ENCODE results near the gene ZNF670. TPM values are rescaled to one million over a fixed set of nuclear protein-coding genes. Genes with fewer than 3 reads are reported as not detected.
A peak's percentile ranks its signal among the peaks of the same experiment; 100 is the strongest.

The ZNF670 gene
- total and polyA plus RNA-seq, 4 experiments from 2014 or later: 1.6 to 3.3 (median 2.5) TPM

DNA sequence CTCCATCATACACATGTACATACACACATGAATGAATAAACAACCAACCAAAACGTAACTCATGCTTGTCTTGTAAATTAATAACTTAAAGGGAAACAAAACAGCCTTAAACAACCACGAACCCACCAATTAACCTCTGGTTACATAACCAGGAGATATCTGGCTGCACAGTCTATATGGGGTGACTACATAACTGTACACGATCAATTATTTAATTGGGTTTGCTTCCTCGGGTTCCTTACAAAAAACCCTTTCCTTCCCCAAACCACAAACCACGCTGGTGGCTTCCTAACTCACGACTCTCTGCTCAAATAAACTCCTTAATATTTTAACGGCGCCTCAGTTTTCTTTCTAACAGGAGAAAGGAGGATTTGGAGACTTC lies 744 bp downstream of the ZNF670 start:
- H3K4me3 ChIP-seq (ENCODE audit: low read length in 2 of 2): peak overlapping the region; percentile 67 to 73
- peak overlapping the region; percentile 43 to 87 (median 75) for H3K27ac Mint-ChIP-seq
- H3K4me1 Mint-ChIP-seq: peaks cover 16 to 40% (median 23%) of the 10 kb centered on the region in 4 donors
- H3K27me3 Mint-ChIP-seq: peaks cover 3 to 4% of the 10 kb centered on the region in 2 donors
- CTCF ChIA-PET (ENCODE audit: partially characterized antibody): interaction anchor here (1.3 kb wide), 1 partner anchor 312 kb away, joined by 6 read pairs; no protein-coding TSS in a partner anchor
- peaks cover 2 to 14% of the 10 kb centered on the region in 2 donors for H3K36me3 Mint-ChIP-seq
- DNase-seq: peak in 3 of 5 donors; percentile 0 to 20 (median 13)
- H3K4me3 Mint-ChIP-seq: peak overlapping the region; percentile 89 to 94 (median 92)
- H3K9me3 Mint-ChIP-seq: peaks cover 0 to 8% (median 3%) of the 10 kb centered on the region in 8 donors
- peaks cover 16% of the 10 kb centered on the region for H3K4me1 ChIP-seq (ENCODE audit: insufficient read depth, low read length)
- H3K27ac ChIP-seq (ENCODE audit: low read depth, low read length): peak overlapping the region; percentile 64
- intact Hi-C loops (cut with micrococcal nuclease): loop anchor here (1.0 to 10.0 kb wide), 5 partner anchors 26 to 255 kb away; partner anchors contain the start of gene ZNF669
- no peaks in the 10 kb centered on the region for H3K9me3 ChIP-seq (ENCODE audit: control insufficient read depth in 1 of 2, low read length in 2 of 2)
- H3K27me3 ChIP-seq (ENCODE audit: insufficient read depth, low read length): no peaks in the 10 kb centered on the region
- POLR2A ChIA-PET (ENCODE audit: partially characterized antibody): interaction anchor here (1.1 to 2.9 kb wide), 3 partner anchors 26 to 136 kb away, joined by 3 to 18 read pairs (median 10); partner anchors contain the start of gene ZNF669
- H3K36me3 ChIP-seq (ENCODE audit: insufficient read depth, low read length): no peaks in the 10 kb centered on the region

DNA sequence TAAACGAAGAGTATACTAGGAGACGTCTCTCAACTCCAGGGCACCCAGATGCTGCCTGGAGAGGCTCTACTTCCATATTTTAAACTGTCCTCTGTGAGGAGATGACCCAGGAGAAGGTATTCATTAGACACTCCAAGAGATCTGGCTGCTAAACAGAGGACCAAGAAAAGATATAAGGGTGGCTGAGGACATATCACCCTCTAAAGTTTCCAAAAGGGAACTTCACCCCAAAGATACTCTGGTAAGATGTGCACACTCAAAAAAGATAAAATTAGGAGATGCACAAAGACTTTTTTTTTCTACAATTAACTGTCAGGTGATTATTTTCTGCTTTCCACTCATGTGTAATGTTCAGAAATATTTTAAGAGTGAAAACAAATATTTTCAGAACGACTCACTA lies 1.4 kb downstream of the ZNF670 start:
- H3K4me3 ChIP-seq (ENCODE audit: low read length in 2 of 2): no peak overlapping the region
- H3K4me3 Mint-ChIP-seq: peak overlapping the region; percentile 89 to 94 (median 92)
- H3K27ac ChIP-seq (ENCODE audit: low read depth, low read length): no peak overlapping the region
- peaks cover 16% of the 10 kb centered on the region for H3K4me1 ChIP-seq (ENCODE audit: insufficient read depth, low read length)
- no peak for DNase-seq
- ChIA-PET POLR2A (ENCODE audit: partially characterized antibody) (no interaction called here), CTCF (ENCODE audit: partially characterized antibody) (no interaction called here)
- peaks cover 2 to 16% of the 10 kb centered on the region in 2 donors for H3K36me3 Mint-ChIP-seq
- H3K9me3 ChIP-seq (ENCODE audit: control insufficient read depth in 1 of 2, low read length in 2 of 2): no peaks in the 10 kb centered on the region
- peaks cover 0 to 11% (median 3%) of the 10 kb centered on the region in 8 donors for H3K9me3 Mint-ChIP-seq
- H3K27ac Mint-ChIP-seq: peak overlapping the region in 3 of 7 donors; percentile 43 to 80 (median 75)
- no peaks in the 10 kb centered on the region for H3K27me3 ChIP-seq (ENCODE audit: insufficient read depth, low read length)
- H3K36me3 ChIP-seq (ENCODE audit: insufficient read depth, low read length): no peaks in the 10 kb centered on the region
- H3K4me1 Mint-ChIP-seq: peaks cover 18 to 40% (median 24%) of the 10 kb centered on the region in 4 donors
- H3K27me3 Mint-ChIP-seq: peaks cover under 1 to 2% of the 10 kb centered on the region in 2 donors
- intact Hi-C loops (cut with micrococcal nuclease): loop anchor here (10.0 kb wide), 1 partner anchor 172 kb away; no protein-coding TSS in a partner anchor

DNA sequence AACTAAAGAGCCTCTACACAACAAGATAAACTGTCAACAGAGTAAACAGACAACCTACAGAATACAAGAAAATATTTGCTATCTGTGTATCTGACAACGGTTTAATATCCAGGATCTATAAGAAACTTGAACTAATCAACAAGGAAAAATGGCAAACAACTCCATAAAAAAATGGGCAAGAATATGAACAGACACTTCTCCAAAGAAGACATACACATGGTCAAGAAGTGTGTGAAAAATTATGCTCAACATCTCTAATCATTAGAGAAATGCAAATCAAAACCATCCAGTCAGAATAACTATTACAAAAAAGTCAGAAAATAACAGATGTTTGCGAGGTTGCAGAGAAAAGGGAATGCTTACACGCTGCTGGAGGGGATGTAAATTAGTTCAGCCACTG lies 8.0 kb downstream of the ZNF670 start:
- no peaks in the 10 kb centered on the region for H3K4me1 ChIP-seq (ENCODE audit: insufficient read depth, low read length)
- Mint-ChIP-seq H3K27ac (no peak overlapping the region), H3K36me3 (peaks cover 19 to 45% of the 10 kb centered on the region in 2 donors), H3K27me3 (no peaks in the 10 kb centered on the region), H3K4me3 (peak overlapping the region in 1 of 8 donors; percentile 21), H3K4me1 (peaks cover 2 to 9% (median 7%) of the 10 kb centered on the region in 4 donors), H3K9me3 (peaks cover 0 to 53% (median 36%) of the 10 kb centered on the region in 8 donors)
- H3K4me3 ChIP-seq (ENCODE audit: low read length in 2 of 2): no peak overlapping the region
- intact Hi-C loops (cut with micrococcal nuclease): loop anchor here (10.0 kb wide), 1 partner anchor 166 kb away; no protein-coding TSS in a partner anchor
- no peaks in the 10 kb centered on the region for H3K36me3 ChIP-seq (ENCODE audit: insufficient read depth, low read length)
- peaks cover 0 to 12% of the 10 kb centered on the region in 2 donors for H3K9me3 ChIP-seq (ENCODE audit: control insufficient read depth in 1 of 2, low read length in 2 of 2)
- H3K27me3 ChIP-seq (ENCODE audit: insufficient read depth, low read length): no peaks in the 10 kb centered on the region
- CTCF ChIA-PET (ENCODE audit: partially characterized antibody): no interaction called here
- DNase-seq: no peak
- no peak overlapping the region for H3K27ac ChIP-seq (ENCODE audit: low read depth, low read length)
- POLR2A ChIA-PET (ENCODE audit: partially characterized antibody): interaction anchor here (0.6 kb wide), 1 partner anchor 12 kb away, joined by 3 read pairs; no protein-coding TSS in a partner anchor

DNA sequence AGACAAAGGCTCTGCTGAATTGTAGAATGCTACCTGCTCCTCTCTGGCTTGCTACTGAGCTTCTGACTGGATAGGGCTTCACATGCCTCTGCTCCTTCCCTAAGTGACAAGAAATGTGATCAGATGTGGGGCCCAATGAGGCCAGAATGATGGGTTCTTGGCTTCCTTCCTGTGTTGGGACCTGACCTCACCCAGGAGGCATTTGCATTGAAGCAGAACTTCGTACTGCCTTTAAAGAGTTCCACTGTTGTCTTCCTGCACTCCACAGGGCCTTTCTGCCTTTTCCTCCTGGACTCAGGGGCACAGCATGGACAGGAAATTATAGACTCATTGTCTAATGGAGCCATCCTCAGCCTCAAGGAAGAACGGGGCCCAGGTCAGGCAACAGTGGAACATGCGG lies 14.3 kb downstream of the ZNF670 start:
- no peaks in the 10 kb centered on the region for H3K36me3 ChIP-seq (ENCODE audit: insufficient read depth, low read length)
- H3K9me3 ChIP-seq (ENCODE audit: control insufficient read depth in 1 of 2, low read length in 2 of 2): peaks cover 0 to 13% of the 10 kb centered on the region in 2 donors
- H3K4me1 ChIP-seq (ENCODE audit: insufficient read depth, low read length): no peaks in the 10 kb centered on the region
- DNase-seq: no peak
- H3K4me3 Mint-ChIP-seq: no peak overlapping the region
- no peak overlapping the region for H3K27ac ChIP-seq (ENCODE audit: low read depth, low read length)
- POLR2A ChIA-PET (ENCODE audit: partially characterized antibody): no interaction called here
- CTCF ChIA-PET (ENCODE audit: partially characterized antibody): no interaction called here
- intact Hi-C loops (cut with micrococcal nuclease): no loop called here
- peaks cover 0 to 86% (median 61%) of the 10 kb centered on the region in 8 donors for H3K9me3 Mint-ChIP-seq
- H3K36me3 Mint-ChIP-seq: peaks cover 27 to 55% of the 10 kb centered on the region in 2 donors
- peaks cover 0 to 7% (median 2%) of the 10 kb centered on the region in 4 donors for H3K4me1 Mint-ChIP-seq
- H3K4me3 ChIP-seq (ENCODE audit: low read length in 2 of 2): no peak overlapping the region
- no peak overlapping the region for H3K27ac Mint-ChIP-seq
- no peaks in the 10 kb centered on the region for H3K27me3 Mint-ChIP-seq
- no peaks in the 10 kb centered on the region for H3K27me3 ChIP-seq (ENCODE audit: insufficient read depth, low read length)

DNA sequence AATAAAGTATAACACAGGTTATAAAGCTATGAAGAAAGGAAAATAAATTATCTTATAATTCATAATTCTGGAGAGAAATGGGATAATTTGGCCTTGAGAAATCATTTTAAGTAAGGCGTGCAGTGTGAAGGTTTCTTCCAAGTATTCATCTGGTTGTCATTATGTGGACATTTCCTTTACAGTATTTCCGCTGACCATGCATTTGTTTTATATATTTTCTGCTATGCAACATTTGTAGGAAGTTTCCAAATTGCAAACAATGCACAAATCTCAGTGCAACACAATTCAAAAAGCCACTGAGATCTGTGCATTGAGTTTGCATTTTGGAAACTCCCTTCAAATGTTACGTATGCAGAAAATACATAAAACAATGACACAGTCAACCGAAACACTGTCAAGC lies 17.8 kb downstream of the ZNF670 start:
- DNase-seq: no peak
- no peak overlapping the region for H3K4me3 Mint-ChIP-seq
- intact Hi-C loops (cut with micrococcal nuclease): no loop called here
- Histone ChIP-seq H3K36me3 (ENCODE audit: insufficient read depth, low read length) (no peaks in the 10 kb centered on the region), H3K27me3 (ENCODE audit: insufficient read depth, low read length) (no peaks in the 10 kb centered on the region), H3K4me1 (ENCODE audit: insufficient read depth, low read length) (no peaks in the 10 kb centered on the region), H3K27ac (ENCODE audit: low read depth, low read length) (no peak overlapping the region), H3K9me3 (ENCODE audit: control insufficient read depth in 1 of 2, low read length in 2 of 2) (peaks cover 0 to 13% of the 10 kb centered on the region in 2 donors), H3K4me3 (ENCODE audit: low read length in 2 of 2) (no peak overlapping the region)
- no peak overlapping the region for H3K27ac Mint-ChIP-seq
- peaks cover 48 to 61% of the 10 kb centered on the region in 2 donors for H3K36me3 Mint-ChIP-seq
- CTCF ChIA-PET (ENCODE audit: partially characterized antibody): no interaction called here
- peaks cover 1 to 6% (median 3%) of the 10 kb centered on the region in 4 donors for H3K4me1 Mint-ChIP-seq
- H3K27me3 Mint-ChIP-seq: no peaks in the 10 kb centered on the region
- peaks cover 9 to 93% (median 75%) of the 10 kb centered on the region in 8 donors for H3K9me3 Mint-ChIP-seq
- POLR2A ChIA-PET (ENCODE audit: partially characterized antibody): no interaction called here

DNA sequence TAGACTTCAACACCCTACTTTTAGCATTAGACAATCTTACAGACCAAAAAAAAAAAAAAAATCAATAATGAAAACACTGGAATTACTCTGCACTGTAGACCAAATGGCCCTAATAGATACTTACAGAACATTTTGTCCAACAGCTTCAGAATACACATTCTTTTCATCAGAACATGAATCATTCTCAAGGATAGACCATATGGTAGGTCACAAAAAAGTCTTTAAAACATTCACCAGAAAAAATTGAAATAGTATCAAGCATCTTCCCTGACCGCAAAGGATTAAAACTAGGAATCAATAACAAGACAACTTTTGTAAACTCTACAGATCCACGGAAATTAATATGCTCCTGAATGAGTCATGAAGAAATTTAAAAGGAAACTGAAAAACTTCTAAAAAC lies 22.5 kb downstream of the ZNF670 start:
- no peaks in the 10 kb centered on the region for H3K27me3 Mint-ChIP-seq
- no peaks in the 10 kb centered on the region for H3K27me3 ChIP-seq (ENCODE audit: insufficient read depth, low read length)
- DNase-seq: no peak
- no peak overlapping the region for H3K4me3 Mint-ChIP-seq
- no peak overlapping the region for H3K27ac ChIP-seq (ENCODE audit: low read depth, low read length)
- ChIA-PET POLR2A (ENCODE audit: partially characterized antibody) (no interaction called here), CTCF (ENCODE audit: partially characterized antibody) (no interaction called here)
- no peaks in the 10 kb centered on the region for H3K36me3 ChIP-seq (ENCODE audit: insufficient read depth, low read length)
- no peak overlapping the region for H3K4me3 ChIP-seq (ENCODE audit: low read length in 2 of 2)
- H3K9me3 ChIP-seq (ENCODE audit: control insufficient read depth in 1 of 2, low read length in 2 of 2): peaks cover 0 to 16% of the 10 kb centered on the region in 2 donors
- intact Hi-C loops (cut with micrococcal nuclease): no loop called here
- no peak overlapping the region for H3K27ac Mint-ChIP-seq
- peaks cover 1 to 12% (median 4%) of the 10 kb centered on the region in 4 donors for H3K4me1 Mint-ChIP-seq
- no peaks in the 10 kb centered on the region for H3K4me1 ChIP-seq (ENCODE audit: insufficient read depth, low read length)
- peaks cover 9 to 91% (median 83%) of the 10 kb centered on the region in 8 donors for H3K9me3 Mint-ChIP-seq
- H3K36me3 Mint-ChIP-seq: peaks cover 44 to 45% of the 10 kb centered on the region in 2 donors

DNA sequence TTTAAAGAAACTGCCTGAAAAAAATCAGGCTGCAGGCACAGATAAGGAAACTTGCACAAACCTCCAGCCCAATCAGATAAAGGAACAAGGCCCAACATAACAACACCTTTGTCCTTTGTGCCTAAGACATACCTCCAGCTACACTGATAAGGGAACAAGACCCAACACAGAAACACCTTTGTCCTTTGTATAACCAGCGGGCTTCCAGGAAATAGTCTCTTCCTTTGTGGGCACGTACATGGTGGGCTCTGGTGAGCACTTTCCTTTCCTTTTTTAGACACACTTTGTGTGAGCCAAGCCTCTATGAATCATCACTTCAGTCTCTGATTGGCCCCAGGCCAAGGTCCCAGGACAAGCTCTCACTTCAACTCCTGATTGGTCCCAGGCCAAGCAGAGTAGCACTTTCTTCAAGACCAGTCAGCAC lies 23.6 kb downstream of the ZNF670 start:
- POLR2A ChIA-PET (ENCODE audit: partially characterized antibody): no interaction called here
- Mint-ChIP-seq H3K9me3 (peaks cover 9 to 92% (median 82%) of the 10 kb centered on the region in 8 donors), H3K4me1 (peaks cover 1 to 12% (median 4%) of the 10 kb centered on the region in 4 donors), H3K27ac (no peak overlapping the region), H3K4me3 (no peak overlapping the region), H3K36me3 (peaks cover 45% of the 10 kb centered on the region in 2 donors), H3K27me3 (no peaks in the 10 kb centered on the region)
- Histone ChIP-seq H3K36me3 (ENCODE audit: insufficient read depth, low read length) (no peaks in the 10 kb centered on the region), H3K4me1 (ENCODE audit: insufficient read depth, low read length) (no peaks in the 10 kb centered on the region), H3K9me3 (ENCODE audit: control insufficient read depth in 1 of 2, low read length in 2 of 2) (peaks cover 0 to 16% of the 10 kb centered on the region in 2 donors), H3K27ac (ENCODE audit: low read depth, low read length) (no peak overlapping the region), H3K4me3 (ENCODE audit: low read length in 2 of 2) (no peak overlapping the region), H3K27me3 (ENCODE audit: insufficient read depth, low read length) (no peaks in the 10 kb centered on the region)
- CTCF ChIA-PET (ENCODE audit: partially characterized antibody): no interaction called here
- intact Hi-C loops (cut with micrococcal nuclease): no loop called here
- DNase-seq: no peak
